ENCODE results near the gene CERK. TPM values are rescaled to one million over a fixed set of nuclear protein-coding genes. Genes with fewer than 3 reads are reported as not detected.

The CERK gene
- total RNA-seq, 1 donor = 28.2 TPM

GRCh38 chr22:46749682-46750529 is 11.9 kb upstream of the CERK start:
- Histone ChIP-seq H4K20me1 (ENCODE audit: insufficient read depth, low read length) (no peaks in the 10 kb centered on the region), H3K27me3 (ENCODE audit: insufficient read depth, low read length) (no peaks in the 10 kb centered on the region), H3K4me1 (ENCODE audit: insufficient read depth, low read length) (peaks cover 43% of the 10 kb centered on the region), H3K9me3 (ENCODE audit: low read depth, low read length) (no peaks in the 10 kb centered on the region), H3K4me2 (ENCODE audit: insufficient read depth, low read length) (peak overlapping the region; percentile 64), H3K36me3 (ENCODE audit: insufficient read depth, low read length) (no peaks in the 10 kb centered on the region), H3K79me2 (ENCODE audit: insufficient read depth, low read length) (no peaks in the 10 kb centered on the region), H3K27ac (ENCODE audit: low read depth, low read length) (peak overlapping the region; percentile 63), H2AFZ (ENCODE audit: low read length) (peak overlapping the region; percentile 74), H3K4me3 (ENCODE audit: insufficient read depth, low read length) (no peak overlapping the region)
- TF ChIP-seq, protein P1, sequence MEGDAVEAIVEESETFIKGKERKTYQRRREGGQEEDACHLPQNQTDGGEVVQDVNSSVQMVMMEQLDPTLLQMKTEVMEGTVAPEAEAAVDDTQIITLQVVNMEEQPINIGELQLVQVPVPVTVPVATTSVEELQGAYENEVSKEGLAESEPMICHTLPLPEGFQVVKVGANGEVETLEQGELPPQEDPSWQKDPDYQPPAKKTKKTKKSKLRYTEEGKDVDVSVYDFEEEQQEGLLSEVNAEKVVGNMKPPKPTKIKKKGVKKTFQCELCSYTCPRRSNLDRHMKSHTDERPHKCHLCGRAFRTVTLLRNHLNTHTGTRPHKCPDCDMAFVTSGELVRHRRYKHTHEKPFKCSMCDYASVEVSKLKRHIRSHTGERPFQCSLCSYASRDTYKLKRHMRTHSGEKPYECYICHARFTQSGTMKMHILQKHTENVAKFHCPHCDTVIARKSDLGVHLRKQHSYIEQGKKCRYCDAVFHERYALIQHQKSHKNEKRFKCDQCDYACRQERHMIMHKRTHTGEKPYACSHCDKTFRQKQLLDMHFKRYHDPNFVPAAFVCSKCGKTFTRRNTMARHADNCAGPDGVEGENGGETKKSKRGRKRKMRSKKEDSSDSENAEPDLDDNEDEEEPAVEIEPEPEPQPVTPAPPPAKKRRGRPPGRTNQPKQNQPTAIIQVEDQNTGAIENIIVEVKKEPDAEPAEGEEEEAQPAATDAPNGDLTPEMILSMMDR (IDR thresholded peaks at IDR 0.05; ENCODE audit: extremely low read depth, low read depth, low read length) = no peak
- DNase-seq (ENCODE audit: insufficient read length, low spot score, missing footprints) = peak; percentile 69

DNA sequence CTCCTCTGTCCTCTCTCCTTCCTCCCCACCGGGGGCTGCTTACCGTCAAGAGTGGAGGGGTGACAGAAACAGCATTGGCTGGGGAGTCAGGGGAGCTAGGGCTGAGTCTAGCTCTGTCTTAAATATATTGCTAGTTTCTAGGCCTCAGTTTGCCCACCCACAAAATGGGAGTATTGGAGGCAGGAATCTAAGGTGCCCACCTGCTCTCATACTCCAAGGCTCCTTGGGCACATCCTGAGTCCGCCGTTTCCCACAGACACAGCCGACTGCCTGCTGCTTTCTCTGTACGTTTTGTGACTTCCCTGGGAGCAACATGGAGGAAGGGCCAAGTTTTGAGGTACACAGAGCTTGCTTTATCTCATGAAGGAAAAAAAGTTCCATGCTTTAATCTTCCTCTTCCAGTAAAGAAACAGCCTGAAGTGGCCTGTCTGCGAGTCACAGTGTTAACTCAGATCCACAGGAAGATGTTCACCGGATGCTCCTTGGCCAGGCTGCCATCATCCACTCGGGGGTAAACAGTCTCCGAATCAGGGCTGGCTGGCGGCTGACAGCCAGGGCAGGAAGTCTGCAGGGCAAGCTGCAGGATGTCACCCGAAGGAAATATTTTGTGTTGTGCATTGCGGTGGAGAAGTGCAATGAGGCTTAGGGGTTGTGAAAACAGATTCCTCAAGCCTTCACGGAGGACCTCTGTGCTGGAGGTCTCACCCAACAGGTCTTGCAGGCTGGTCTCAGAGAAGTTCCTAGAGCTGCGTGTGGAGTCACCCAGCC is 11.0 kb upstream of the CERK start:
- H4K20me1 ChIP-seq (ENCODE audit: insufficient read depth, low read length) = no peaks in the 10 kb centered on the region
- no peaks in the 10 kb centered on the region for H3K79me2 ChIP-seq (ENCODE audit: insufficient read depth, low read length)
- H3K27me3 ChIP-seq (ENCODE audit: insufficient read depth, low read length) = no peaks in the 10 kb centered on the region
- H3K9me3 ChIP-seq (ENCODE audit: low read depth, low read length) = no peaks in the 10 kb centered on the region
- TF ChIP-seq, protein P1 (IDR thresholded peaks at IDR 0.05; ENCODE audit: extremely low read depth, low read depth, low read length) = no peak
- H3K36me3 ChIP-seq (ENCODE audit: insufficient read depth, low read length) = no peaks in the 10 kb centered on the region
- peak overlapping the region; percentile 64 for H3K4me2 ChIP-seq (ENCODE audit: insufficient read depth, low read length)
- H3K4me3 ChIP-seq (ENCODE audit: insufficient read depth, low read length) = no peak overlapping the region
- H3K4me1 ChIP-seq (ENCODE audit: insufficient read depth, low read length) = peaks cover 35% of the 10 kb centered on the region
- peak; percentile 80 for DNase-seq (ENCODE audit: insufficient read length, low spot score, missing footprints)
- peak overlapping the region; percentile 49 for H2AFZ ChIP-seq (ENCODE audit: low read length)
- peak overlapping the region; percentile 63 for H3K27ac ChIP-seq (ENCODE audit: low read depth, low read length)

DNA sequence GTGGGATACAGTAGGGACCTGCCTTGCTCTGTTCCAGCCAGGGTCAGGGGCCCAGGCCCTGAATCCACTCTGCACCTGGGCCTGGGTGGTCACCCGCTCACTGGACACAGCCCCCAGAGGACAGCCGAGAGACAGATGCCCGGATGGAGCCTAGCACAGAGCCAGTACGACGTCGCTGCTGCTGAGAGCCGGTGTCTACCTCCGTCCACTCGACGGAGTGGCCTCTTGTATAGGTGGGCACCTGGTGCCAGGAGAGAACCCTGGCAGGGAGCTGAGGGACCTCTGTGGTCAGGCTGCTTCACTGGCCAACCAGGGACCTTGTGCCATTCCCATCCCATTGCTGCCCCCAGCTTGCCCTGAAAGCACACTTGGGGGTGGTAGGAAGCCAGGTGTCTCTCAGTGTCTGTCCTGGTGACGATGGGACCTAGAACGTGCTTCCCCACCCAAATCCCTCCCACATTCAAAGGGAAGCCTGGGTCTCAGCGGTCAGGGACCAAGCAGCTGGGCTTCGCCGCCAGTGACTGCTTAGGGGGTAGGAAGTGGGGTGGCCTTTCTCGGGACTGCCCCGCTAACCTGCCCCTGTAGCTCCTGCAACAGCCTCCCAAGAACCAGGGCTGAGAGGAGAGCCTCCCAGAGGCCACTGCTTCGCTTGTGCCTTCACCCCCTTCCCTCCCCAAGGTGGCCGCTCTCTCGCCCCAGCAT is 10.3 kb upstream of the CERK start:
- Histone ChIP-seq H3K9me3 (ENCODE audit: low read depth, low read length) (no peaks in the 10 kb centered on the region), H3K4me3 (ENCODE audit: insufficient read depth, low read length) (no peak overlapping the region), H3K27me3 (ENCODE audit: insufficient read depth, low read length) (no peaks in the 10 kb centered on the region), H3K79me2 (ENCODE audit: insufficient read depth, low read length) (no peaks in the 10 kb centered on the region), H3K27ac (ENCODE audit: low read depth, low read length) (no peak overlapping the region), H3K4me2 (ENCODE audit: insufficient read depth, low read length) (no peak overlapping the region), H4K20me1 (ENCODE audit: insufficient read depth, low read length) (no peaks in the 10 kb centered on the region), H3K36me3 (ENCODE audit: insufficient read depth, low read length) (no peaks in the 10 kb centered on the region), H3K4me1 (ENCODE audit: insufficient read depth, low read length) (peaks cover 28% of the 10 kb centered on the region), H2AFZ (ENCODE audit: low read length) (no peak overlapping the region)
- DNase-seq (ENCODE audit: insufficient read length, low spot score, missing footprints) = peak; percentile 18
- TF ChIP-seq, protein P1 (IDR thresholded peaks at IDR 0.05; ENCODE audit: extremely low read depth, low read depth, low read length) = no peak
